ENCODE results near the gene NDUFB8.

DNA sequence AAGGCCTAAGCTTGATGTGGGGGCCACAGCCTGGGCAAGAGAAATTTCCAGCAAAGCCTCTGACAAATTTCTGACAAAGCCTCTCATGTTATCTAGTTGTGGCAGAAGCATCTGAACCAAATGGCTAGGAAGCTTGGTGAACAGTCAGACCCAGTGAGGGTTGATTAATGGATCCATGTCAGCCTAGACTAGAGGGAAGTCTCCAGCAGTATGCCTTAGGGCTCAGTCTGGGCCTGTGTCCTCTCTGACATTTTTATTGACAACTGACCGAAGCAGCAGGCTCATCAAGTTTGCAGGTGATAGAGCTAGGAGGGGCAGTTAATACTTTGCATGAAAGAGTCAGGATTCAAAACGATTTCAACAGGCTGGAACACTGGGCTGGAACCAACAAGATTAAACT lies 31.3 kb upstream of the NDUFB8 start:
- TF ChIP-seq, protein P1, sequence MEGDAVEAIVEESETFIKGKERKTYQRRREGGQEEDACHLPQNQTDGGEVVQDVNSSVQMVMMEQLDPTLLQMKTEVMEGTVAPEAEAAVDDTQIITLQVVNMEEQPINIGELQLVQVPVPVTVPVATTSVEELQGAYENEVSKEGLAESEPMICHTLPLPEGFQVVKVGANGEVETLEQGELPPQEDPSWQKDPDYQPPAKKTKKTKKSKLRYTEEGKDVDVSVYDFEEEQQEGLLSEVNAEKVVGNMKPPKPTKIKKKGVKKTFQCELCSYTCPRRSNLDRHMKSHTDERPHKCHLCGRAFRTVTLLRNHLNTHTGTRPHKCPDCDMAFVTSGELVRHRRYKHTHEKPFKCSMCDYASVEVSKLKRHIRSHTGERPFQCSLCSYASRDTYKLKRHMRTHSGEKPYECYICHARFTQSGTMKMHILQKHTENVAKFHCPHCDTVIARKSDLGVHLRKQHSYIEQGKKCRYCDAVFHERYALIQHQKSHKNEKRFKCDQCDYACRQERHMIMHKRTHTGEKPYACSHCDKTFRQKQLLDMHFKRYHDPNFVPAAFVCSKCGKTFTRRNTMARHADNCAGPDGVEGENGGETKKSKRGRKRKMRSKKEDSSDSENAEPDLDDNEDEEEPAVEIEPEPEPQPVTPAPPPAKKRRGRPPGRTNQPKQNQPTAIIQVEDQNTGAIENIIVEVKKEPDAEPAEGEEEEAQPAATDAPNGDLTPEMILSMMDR (IDR thresholded peaks at IDR 0.05; ENCODE audit: insufficient read depth, low read length): no peak
- TF ChIP-seq POLR2AphosphoS5 (IDR thresholded peaks at IDR 0.05; ENCODE audit: low read depth): no peak
- TF ChIP-seq, protein P2, sequence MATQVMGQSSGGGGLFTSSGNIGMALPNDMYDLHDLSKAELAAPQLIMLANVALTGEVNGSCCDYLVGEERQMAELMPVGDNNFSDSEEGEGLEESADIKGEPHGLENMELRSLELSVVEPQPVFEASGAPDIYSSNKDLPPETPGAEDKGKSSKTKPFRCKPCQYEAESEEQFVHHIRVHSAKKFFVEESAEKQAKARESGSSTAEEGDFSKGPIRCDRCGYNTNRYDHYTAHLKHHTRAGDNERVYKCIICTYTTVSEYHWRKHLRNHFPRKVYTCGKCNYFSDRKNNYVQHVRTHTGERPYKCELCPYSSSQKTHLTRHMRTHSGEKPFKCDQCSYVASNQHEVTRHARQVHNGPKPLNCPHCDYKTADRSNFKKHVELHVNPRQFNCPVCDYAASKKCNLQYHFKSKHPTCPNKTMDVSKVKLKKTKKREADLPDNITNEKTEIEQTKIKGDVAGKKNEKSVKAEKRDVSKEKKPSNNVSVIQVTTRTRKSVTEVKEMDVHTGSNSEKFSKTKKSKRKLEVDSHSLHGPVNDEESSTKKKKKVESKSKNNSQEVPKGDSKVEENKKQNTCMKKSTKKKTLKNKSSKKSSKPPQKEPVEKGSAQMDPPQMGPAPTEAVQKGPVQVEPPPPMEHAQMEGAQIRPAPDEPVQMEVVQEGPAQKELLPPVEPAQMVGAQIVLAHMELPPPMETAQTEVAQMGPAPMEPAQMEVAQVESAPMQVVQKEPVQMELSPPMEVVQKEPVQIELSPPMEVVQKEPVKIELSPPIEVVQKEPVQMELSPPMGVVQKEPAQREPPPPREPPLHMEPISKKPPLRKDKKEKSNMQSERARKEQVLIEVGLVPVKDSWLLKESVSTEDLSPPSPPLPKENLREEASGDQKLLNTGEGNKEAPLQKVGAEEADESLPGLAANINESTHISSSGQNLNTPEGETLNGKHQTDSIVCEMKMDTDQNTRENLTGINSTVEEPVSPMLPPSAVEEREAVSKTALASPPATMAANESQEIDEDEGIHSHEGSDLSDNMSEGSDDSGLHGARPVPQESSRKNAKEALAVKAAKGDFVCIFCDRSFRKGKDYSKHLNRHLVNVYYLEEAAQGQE (IDR thresholded peaks at IDR 0.05; ENCODE audit: insufficient replicate concordance, low read depth): no peak
- TF ChIP-seq SPI1 (IDR thresholded peaks at IDR 0.05; ENCODE audit: borderline replicate concordance, low read depth): no peak

Data from HL-60 (cell line).